AG08396 (cell line): Measurements from ENCODE around the gene PAFAH1B1.
"Not testable (repeated sequence)": the region's sequence is repeated elsewhere in the genome, so short reads cannot be mapped to it uniquely, and the experiment has no call there.

Experiments used
- DNase-seq: peaks from one replicate; pipeline ENCODE4 v3.0.0; 2012; ENCODE audit warnings: low spot score, mixed read lengths

Gene PAFAH1B1

DNA sequence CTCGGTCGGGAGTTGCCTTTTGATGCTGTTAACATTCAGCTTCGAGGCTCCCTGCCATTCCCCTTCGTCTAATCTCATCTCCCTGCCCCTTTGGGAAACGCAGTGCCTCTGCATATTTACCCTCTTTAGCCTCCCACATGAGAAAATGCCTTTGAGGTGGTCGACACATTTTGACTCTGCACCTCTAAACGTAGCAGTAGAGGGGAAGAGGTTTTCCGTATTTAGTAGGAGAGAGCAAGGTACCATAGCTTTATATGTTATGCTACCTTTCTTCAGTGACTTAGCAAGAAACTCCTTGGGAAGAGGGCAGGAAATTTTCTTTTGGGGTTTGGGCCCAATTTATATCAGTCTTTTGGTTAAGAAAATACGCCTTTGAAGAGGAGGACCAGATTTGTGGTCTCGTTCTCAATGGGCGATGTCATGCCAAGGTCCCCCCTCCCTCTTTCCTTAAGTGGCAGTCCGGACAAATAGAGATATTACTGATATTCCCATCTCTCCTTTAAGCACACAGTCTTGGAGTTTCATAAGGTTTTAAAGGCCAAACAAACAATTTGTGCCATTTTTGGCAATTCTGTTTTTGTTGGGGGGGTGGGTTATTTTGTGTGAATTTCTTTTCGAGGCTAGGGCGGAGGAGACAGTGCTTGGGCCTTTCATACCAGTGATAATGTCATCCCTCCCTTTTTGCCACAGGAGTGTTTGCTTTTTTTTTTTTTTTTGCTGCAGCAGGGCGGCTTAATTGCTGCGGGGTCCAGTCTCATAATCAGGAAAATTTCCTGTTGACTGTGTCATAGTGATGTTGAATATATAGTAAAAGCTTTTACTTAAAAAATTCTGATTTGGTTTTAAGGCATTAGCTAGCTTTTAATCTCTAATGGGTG is 1.5 kb downstream of the PAFAH1B1 start:
- DNase-seq: no peak

DNA sequence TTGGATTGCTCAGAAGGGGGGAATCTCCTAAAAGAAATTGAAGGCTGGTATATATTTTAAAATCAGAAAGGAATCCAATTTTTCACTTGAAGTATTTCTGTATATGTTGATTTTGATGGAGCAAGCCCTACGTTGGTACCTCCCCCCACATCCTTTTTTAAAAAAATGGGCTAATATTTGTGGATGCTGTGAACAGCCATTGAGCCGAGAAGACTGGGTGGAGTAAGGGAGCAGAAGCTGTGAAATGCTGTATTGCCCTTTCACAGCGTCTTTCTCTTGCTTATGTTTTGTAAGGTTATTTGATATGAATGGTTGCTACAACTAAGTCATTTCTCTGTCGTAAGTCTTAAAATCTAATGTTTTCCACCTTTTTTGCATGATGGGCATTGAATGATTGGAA is 2.3 kb downstream of the PAFAH1B1 start:
- DNase-seq: no peak

DNA sequence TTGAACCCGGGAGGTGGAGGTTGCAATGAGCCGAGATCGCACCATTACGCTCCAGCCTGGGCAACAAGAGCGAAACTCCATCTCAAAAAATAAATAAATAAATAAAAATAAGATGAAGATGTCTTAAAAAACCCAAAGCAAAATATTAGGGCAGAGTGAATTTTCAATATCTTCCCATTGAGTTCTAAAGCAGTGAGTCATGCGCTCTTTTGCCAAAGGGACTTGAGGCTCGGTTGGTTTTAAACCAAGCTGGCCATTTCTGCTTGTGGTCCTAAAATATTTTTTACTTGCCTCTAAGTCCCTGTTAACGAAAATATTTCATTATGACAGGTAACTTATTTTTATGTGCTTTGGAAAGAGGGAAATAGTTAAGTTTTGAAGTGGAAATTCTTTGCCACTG is 4.7 kb downstream of the PAFAH1B1 start:
- peak; percentile 29 for DNase-seq

DNA sequence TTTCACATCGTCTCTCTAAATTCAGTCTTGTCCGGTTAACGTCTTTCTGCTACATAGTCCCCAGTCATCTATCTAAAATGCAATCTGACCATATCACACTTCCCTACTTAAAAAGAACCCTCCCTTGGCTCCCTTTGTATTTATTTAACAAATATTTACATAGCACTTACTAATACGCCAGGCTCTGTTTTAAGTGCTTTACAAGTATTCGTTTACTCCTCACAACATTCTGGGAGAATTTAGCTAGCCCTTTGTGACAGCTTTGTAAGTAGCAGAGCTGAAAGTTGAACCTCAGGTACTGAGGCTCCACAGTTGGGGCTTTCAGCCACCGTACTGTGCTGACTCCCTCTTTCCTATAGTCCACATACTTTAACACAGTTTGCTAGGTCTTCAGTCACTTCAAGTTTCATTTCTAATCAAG is 9.2 kb downstream of the PAFAH1B1 start:
- no peak for DNase-seq

DNA sequence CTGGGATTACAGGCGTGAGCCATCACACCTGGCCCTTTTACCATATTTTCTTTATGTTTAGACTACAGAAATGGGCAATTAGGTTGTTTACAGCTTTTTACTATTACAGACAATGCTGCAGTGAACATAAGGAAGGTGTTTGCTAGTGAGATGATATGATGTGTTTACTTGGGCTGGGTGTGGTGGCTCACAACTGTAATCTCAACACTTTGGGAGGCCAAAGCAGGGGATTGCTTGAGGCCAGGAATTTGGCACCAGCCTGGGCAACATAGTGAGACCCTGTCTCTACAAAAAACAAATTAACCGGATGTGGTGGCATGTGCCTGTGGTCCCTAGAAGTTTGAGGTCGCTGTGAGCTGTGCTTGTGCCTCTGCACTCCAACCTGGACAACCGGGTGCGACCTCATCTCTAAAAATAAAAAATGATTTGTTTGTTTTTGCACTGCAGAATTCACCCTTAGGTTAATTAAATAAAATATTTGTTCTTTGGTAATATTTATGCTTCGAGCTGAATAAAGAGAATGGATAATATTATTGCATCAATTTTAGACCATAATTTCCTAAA is 15.0 kb downstream of the PAFAH1B1 start:
- DNase-seq: no peak

DNA sequence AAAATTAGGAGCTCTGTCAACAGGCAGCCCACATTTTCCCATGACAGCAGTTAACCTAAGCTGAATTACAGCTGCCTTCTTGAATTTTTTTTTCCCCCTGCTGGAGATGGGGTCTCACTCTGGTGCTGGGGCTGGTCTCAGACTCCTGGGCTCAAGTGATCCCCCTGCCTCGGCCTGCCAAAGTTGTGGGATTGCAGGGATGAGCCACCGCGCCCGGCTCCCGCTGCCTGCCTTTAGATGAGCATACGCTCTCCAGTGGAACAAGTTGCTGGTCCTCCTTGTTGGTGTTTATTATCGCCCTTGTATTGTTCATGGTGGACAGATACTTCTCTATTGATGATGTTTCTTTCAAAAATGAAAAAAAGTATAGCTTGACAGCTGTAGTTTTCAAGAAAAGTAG is 15.6 kb downstream of the PAFAH1B1 start:
- DNase-seq: no peak

DNA sequence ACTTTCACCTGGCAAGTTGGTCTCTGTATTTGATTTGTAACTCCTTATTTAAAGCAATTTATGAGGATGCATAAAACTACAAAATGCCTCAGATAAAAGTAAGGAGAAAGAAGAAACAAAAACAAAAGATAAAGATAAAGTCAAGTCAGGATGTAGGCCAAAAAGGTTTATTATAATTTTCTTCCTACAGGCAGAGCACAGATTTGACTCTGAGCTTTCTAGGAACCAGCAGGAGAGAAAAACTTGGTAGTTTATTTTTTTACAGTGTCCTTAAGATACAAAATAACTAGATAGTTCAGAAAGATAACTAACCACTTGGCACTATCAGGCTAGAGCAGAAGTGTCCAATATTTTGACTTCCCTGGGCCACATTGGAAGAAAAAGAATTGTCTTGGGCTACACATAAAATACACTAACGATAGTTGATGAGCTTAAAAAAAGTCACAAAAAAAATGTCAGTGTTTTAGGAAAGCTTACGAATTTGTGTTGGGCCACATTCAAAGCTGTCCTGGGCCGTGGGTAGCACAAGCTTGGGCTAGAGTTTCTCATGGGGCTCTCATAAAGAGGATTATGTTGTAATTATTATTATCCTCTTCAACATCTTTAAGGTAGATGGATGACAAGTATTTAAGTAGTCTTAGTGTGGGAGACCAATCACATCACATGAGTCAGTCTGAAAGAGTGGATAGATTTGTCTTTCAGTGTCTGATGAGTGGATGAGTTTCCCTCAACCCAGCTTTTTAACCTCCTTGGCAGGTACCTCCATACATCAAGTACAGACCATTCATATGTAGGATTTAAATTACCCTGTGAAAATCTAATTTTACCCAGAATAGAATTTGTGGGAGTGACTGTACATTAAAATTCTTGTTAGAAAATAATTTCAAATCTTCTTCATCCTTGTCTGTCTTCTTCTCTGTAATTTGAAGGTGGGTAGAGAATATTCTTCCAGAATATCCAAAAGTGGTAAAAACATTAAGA is 17.0 kb downstream of the PAFAH1B1 start:
- DNase-seq: no peak

DNA sequence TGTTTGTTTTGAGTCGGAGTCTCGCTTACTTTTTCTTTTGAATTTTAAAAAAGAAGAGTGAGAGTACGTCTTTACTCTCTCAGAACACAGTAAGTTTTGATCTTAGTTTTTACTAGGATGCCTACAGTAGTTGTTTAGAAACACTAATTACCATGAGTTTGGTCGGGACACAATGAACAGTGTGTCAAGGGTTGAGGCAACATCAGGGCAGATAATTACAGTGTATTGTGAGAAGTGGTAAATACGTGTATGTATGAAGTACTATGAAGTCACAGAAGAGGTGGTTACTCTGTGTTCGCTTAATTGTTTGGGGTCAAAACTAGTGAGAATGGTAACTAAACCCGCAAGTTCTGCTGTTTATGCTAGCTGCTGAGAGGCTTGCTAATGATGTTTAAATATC is 18.2 kb downstream of the PAFAH1B1 start:
- DNase-seq: no peak

DNA sequence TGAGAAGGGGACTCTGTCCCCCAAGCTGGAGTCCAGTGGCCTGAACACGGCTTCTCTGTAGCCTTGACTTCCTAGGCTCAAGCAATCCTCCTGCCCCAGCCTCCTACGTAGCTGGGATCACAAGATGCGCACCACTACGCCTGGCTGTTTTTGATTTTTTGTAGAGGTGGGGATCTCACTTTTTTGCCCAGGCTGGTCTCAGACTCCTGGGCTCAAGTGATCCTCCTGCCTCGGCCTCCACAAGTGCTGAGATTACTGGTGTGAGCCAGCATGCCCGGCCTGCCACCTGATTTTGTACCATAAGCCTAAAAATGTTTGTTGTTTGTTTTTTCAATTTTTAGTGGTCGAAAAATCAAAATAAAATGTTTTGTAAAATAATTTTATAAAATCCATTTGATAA is 19.2 kb downstream of the PAFAH1B1 start:
- no peak for DNase-seq

DNA sequence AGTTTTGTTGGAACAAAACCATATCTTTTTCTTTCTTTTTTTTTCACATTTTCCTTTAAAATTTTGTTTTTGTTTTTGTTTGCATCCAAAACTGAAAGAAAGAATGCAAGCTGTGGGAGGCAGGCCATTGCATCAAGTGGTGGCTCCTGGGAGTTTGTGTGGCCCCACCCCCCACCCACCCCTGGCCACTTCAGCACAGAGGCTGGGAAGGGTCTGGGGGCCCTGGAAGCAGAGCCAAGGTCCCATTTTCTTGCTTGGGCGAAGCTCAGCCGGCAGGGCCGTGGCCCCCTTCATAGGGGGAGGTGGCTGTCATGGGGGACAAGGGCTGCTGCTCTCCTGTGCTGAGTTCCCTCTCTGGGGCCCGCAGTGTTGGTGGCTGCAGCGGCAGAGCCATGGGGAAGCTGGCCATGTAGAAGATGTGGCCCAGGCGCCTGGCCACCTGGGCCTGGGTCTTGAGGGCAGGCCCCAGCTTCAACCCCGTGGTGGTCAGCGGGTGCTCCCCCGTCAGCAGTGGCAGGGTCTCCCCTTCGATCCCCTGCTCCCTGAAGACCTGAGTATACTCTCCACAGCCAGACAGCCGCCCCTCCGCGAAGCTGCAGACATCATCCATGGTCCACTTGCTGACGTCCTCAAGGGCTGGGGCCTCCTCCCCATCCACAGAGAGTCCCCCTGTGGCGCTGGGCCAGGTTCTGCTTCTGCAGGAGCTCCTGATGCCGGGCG is 19.8 kb downstream of the PAFAH1B1 start:
- no peak for DNase-seq

DNA sequence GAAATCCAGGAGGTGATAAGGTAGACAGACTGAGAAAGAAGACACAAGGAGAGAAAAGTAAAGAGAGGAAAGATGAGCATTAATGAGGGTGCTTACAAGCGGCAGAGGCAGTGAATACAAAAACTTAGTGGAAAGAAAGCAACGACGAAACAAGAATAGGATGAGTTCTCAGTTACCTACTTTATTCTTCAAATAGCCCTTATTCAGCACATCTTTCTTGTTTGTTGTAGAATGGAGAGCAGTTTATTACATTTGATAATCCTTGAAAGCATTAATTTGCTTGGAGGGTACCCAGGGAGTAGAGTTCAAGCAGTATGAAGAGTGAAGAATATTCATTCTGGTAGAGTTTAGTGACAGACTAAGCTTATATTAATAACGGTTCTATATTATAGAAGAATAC is 22.4 kb downstream of the PAFAH1B1 start:
- DNase-seq: no peak

DNA sequence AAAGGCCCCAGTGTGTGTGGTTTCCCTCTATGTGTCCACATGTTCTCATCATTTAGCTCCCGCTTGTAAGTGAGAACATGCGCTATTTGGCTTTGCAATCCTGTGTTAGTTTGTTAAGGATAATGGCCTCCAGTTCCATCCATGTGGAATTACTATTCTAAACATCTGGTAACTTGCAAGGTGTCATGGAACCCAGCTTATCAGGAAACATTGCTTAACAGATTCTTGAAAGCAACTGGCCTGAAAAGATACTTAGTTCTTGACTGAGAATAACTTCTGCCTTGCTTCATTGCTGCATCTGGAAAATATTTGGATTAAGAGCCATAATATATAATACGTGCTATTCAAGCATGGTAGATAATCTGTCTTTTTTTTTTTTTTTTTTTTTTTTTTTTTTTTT is 27.8 kb downstream of the PAFAH1B1 start:
- no peak for DNase-seq

DNA sequence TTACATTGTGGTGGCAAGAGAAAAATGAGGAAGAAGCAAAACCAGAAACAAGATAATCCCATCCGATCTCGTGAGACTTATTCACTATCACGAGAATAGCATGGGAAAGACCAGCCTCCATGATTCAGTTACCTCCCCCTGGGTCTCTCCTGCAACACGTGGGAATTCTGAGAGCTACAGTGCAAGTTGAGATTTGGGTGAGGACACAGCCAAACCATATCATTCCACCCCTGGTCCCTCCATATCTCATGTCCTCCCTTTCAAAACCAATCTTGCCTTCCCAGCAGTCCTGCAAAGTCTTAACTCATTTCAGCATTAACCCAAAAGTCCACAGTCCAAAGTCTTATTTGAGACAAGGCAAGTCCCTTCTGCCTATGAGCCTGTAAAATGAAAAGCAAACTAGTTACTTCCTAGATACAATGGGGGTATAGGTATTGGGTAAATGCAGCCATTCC is 28.5 kb downstream of the PAFAH1B1 start:
- DNase-seq: not testable (repeated sequence)

DNA sequence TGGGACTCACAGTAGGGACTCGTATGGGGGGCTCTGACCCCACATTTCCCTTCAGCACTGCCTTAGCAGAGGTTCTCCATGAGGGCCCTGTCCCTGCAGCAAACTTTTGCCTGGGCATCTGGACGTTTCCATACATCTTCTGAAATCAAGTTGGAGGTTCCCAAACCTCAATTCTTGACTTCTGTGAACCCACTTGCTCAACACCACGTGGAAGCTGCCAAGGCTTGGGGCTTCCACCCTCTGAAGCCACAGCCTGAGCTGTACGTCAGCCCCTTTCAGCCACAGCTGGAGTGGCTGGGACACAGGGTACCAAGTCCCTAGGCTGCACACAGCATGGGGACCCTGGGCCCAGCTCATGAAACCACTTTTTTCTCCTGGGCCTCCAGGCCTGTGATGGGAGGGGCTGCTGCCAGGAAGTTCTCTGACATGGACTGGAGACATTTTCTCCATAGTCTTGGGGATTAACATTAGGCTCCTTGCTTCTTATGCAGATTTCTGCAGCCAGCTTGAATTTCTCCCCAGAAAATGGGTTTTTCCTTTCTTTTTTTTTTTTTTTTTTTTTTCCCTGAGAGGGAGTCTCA is 29.4 kb downstream of the PAFAH1B1 start:
- DNase-seq: not testable (repeated sequence)

DNA sequence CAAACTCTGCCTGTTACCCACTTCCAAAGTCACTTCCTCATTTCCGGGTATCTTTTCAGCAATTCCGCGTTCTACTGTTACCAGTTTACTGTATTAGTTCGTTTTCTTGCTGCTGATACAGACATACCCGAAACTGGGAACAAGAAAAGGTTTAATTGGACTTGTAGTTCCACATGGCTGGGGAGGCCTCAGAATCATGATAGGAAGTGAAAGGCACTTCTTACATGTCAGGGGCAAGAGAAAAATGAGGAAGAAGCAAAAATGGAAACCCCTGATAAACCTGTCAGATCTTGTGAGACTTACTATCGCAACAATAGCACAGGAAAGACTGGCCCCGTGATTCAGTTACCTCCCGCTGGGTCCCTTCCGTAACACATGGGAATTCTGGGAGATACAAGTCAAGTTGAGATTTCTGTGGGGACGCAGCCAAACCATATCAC is 30.9 kb downstream of the PAFAH1B1 start:
- DNase-seq: no peak

DNA sequence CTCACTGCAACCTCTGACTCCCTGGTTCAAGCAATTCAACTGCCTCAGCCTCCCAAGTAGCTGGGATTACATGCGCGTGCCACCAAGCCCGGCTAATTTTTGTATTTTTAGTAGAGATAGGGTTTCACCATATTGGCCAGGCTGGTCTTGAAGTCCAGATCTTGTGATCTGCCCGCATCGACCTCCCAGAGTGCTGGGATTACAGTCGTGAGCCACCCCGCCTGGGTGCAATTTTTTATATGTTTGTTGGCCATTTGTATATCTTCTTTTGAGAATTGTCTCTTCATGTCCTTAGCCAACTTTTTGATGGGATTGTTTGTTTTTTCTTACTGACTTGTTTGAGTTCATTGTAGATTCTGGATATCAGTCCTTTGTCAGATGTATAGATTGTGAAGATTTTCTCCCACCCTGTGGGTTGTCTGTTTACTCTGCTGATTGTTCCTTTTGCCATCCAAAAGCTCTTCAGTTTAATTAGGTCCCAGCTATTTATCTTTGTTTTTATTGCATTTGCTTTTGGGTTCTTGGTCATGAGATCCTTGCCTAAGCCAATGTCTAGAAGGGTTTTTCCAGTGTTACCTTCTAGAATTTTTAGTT is 33.3 kb downstream of the PAFAH1B1 start:
- not testable (repeated sequence) for DNase-seq

DNA sequence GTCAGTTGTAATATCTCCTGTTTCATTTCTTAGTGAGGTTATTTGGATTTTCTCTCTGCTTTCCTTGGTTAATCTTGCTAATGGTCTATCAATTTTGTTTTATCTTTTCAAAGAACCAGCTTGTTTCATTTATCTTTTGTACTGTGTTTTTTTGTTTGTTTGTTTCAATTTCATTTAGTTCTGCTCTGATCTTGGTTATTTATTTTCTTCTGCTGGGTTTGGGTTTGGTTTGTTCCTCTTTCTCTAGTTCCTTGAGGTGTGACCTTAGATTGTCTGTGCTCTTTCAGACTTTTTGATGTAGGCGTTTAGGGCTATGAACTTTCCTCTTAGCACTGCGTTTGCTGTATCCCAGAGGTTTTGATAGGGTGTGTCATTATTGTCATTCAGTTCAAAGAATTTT is 35.5 kb downstream of the PAFAH1B1 start:
- DNase-seq: not testable (repeated sequence)

DNA sequence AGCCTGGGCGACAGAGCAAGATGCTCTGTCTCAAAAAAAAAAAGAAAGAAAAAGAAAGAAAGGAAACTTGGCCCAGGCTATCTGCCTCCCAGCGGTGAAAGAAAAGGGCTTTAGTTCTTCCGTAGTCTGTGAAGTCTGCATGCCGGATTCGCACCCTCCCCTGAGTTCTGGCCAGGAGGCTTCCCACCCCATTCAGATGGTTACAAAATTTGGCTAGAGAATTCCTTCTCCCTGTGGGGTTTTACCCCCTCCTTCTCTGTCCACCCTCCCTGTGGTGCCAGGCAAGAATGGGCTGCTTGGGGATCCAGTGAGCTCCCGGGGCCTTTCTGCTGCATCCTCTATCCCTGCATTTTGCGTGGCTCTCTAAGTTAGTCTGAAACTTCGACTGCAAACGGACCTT is 37.8 kb downstream of the PAFAH1B1 start:
- no peak for DNase-seq

DNA sequence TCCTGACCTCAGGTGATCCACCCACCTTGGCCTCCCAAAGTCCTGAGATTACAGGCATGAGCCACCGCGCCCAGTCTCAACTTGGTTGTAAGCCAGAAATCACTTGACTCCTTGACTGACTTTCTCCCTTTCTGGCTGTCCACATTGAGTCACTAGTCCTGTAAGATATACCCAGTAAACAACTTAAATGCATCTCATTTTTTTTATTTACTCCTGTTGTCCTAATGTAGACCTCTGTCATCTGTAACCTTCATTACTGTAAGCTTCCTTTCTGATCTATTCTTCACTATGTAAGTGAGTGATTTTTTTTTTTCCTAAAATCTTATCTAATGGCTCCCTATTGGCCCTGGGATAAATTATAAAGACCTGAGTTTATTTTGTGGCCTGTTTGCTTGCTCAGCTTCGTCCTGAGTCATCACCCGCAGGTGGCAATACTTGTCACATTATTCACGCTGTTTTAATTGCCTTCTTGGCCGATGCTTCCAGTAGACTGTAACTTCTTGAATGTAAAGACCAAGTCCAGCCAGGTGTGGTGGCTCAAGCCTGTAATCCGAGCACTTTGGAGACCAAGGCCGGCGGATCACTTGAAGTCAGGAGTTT is 41.0 kb downstream of the PAFAH1B1 start:
- no peak for DNase-seq

DNA sequence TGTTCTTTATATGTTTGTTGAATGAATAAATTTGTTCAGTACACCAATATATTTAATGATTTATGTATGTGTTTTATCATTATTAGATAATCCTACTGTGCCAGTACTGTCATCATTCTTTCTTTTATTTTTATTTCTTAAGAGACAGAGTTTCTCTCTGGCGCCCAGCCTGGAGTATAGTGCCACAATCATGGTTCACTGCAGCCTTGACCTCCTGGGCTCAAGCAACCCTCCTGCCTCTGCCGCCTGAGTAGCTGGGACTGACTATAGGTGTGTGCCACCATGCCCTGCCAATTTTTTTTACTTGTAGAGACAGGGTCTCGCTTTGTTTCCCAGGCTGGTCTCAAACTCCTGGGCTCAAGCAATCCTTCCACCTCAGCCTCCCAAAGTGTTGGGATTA is 41.8 kb downstream of the PAFAH1B1 start:
- no peak for DNase-seq

DNA sequence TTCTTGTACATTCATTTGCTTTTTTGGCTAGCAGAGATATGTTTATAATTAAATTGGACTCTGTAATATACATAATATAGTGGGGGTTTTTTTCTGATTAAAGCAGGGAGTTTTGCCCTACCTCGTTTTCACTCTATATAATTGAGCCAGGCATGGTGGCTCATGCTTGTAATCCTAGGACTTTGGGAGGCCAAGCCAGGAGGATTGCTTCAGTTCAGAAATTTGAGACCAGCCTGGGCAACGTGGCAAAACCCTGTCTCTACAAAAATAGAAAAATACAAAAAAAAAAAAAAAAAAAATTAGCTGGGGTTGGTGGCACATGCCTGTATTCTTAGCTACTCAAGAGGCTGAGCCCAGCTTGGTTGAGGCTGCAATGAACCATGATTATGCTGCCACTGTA is 42.2 kb downstream of the PAFAH1B1 start:
- DNase-seq: no peak
